WTC11 (cell line): Measurements from ENCODE around the gene SLC1A3. TPM values are rescaled to one million over a fixed set of nuclear protein-coding genes. Genes with fewer than 3 reads are reported as not detected.

Source experiments
- ATAC-seq: fragments of 200-7000 bp; cut with Tn5 transposase; 2 replicates; pipeline ENCODE4 v1.10.0; 2021; ENCODE audit warnings: mild to moderate bottlenecking, moderate library complexity
- CTCF ChIA-PET: fragments of 300-600 bp; sonication (Branson Sonifier 250); formaldehyde crosslinking; loops from one replicate; lab custom pipeline; 2021; ENCODE audit warnings: antibody characterized with exemption; lab: Charles Lee
- POLR2A ChIA-PET: fragments of 350-600 bp; sonication (Branson Sonifier 250); formaldehyde crosslinking; loops from one replicate; lab custom pipeline; 2021; ENCODE audit warnings: antibody characterized with exemption; lab: Charles Lee
- DNase-seq: peaks from one replicate; pipeline ENCODE4 v3.0.0; 2021; ENCODE audit warnings: low spot score
- H3K27ac Mint-ChIP-seq: 2 replicates; pipeline ENCODE4 v1.8.0; 2021; ENCODE audit warnings: mixed read lengths
- H3K27me3 Mint-ChIP-seq: 2 replicates; pipeline ENCODE4 v1.8.0; 2021; ENCODE audit warnings: low read depth, mild to moderate bottlenecking, moderate library complexity, mixed read lengths
- H3K36me3 Mint-ChIP-seq: 2 replicates; pipeline ENCODE4 v1.8.0; 2021; ENCODE audit warnings: mixed read lengths
- H3K4me1 Mint-ChIP-seq: 2 replicates; pipeline ENCODE4 v1.8.0; 2022; ENCODE audit warnings: mixed read lengths
- H3K4me3 Mint-ChIP-seq: 2 replicates; pipeline ENCODE4 v1.8.0; 2021; ENCODE audit warnings: mild to moderate bottlenecking, moderate library complexity, mixed read lengths
- H3K9me3 Mint-ChIP-seq: 2 replicates; pipeline ENCODE4 v1.8.0; 2021; ENCODE audit warnings: mixed read lengths
- ATF1 ChIP-seq: sonication (generic); formaldehyde crosslinking; IDR thresholded peaks from 2 replicates; pipeline ENCODE4 v1.8.1; 2023; ENCODE audit warnings: mild to moderate bottlenecking, moderate library complexity, missing genetic modification reagents
- CBFB ChIP-seq: sonication (generic); formaldehyde crosslinking; IDR thresholded peaks from 2 replicates; pipeline ENCODE4 v1.8.1; 2022; ENCODE audit warnings: mild to moderate bottlenecking, low read depth, missing genetic modification reagents
- CREB1 ChIP-seq: sonication (generic); formaldehyde crosslinking; IDR thresholded peaks from 2 replicates; pipeline ENCODE4 v1.8.0; 2023; ENCODE audit warnings: mild to moderate bottlenecking, missing genetic modification reagents
- ELF4 ChIP-seq: sonication (generic); formaldehyde crosslinking; IDR thresholded peaks from 2 replicates; pipeline ENCODE4 v1.8.1; 2022; ENCODE audit warnings: low read depth, mild to moderate bottlenecking, moderate library complexity, missing genetic modification reagents
- FOXJ3 ChIP-seq: sonication (generic); formaldehyde crosslinking; IDR thresholded peaks from 2 replicates; pipeline ENCODE4 v1.9.0; 2021; ENCODE audit warnings: missing genetic modification reagents, mild to moderate bottlenecking, borderline replicate concordance
- HMGA2 ChIP-seq: fragments of 250-450 bp; sonication (Bioruptor Pico); IDR thresholded peaks from 2 replicates; pipeline ENCODE4 v1.4.0; 2021; ENCODE audit warnings: mild to moderate bottlenecking, moderate library complexity
- NFE2L1 ChIP-seq: sonication (generic); formaldehyde crosslinking; IDR thresholded peaks from 2 replicates; pipeline ENCODE4 v1.8.1; 2023; ENCODE audit warnings: missing genetic modification reagents
- SP1 ChIP-seq: sonication (generic); formaldehyde crosslinking; conservative IDR thresholded peaks from 2 replicates; pipeline ENCODE4 v1.8.1; 2022; ENCODE audit warnings: missing genetic modification reagents
- TCF7 ChIP-seq: sonication (generic); formaldehyde crosslinking; IDR thresholded peaks from 2 replicates; pipeline ENCODE4 v1.8.0; 2022; ENCODE audit warnings: mild to moderate bottlenecking, low read depth, missing genetic modification reagents, moderate library complexity
- TEAD4 ChIP-seq: sonication (generic); formaldehyde crosslinking; IDR thresholded peaks from 2 replicates; pipeline ENCODE4 v1.8.0; 2022; ENCODE audit warnings: mild to moderate bottlenecking, missing genetic modification reagents
- ZNF317 ChIP-seq: sonication (generic); formaldehyde crosslinking; IDR thresholded peaks from 2 replicates; pipeline ENCODE4 v1.8.1; 2023; ENCODE audit warnings: low read depth, mild to moderate bottlenecking, moderate library complexity, missing genetic modification reagents, borderline replicate concordance
- total RNA-seq: library from RNA; stranded (reverse); gene quantifications from 3 replicates; pipeline ENCODE4 v1.2.3, GENCODE V29; 2021
- TF ChIP-seq, protein P1 (sequence below): sonication (generic); formaldehyde crosslinking; conservative IDR thresholded peaks from 2 replicates; pipeline ENCODE4 v1.8.1; 2022; ENCODE audit warnings: mild to moderate bottlenecking, missing genetic modification reagents
- TF ChIP-seq, protein P2 (sequence below): sonication (generic); formaldehyde crosslinking; IDR thresholded peaks from 2 replicates; pipeline ENCODE4 v1.8.1; 2022; ENCODE audit warnings: low read depth, mild to moderate bottlenecking, moderate library complexity, missing genetic modification reagents, borderline replicate concordance
- TF ChIP-seq, protein P3 (sequence below): sonication (generic); formaldehyde crosslinking; IDR thresholded peaks from 2 replicates; pipeline ENCODE4 v1.8.1; 2023; ENCODE audit warnings: mild to moderate bottlenecking, missing genetic modification reagents
- TF ChIP-seq, protein P4 (sequence below): sonication (generic); formaldehyde crosslinking; IDR thresholded peaks from 2 replicates; pipeline ENCODE4 v1.8.1; 2022; ENCODE audit warnings: mild to moderate bottlenecking, moderate library complexity, missing genetic modification reagents
- TF ChIP-seq, protein P5 (sequence below): sonication (generic); formaldehyde crosslinking; IDR thresholded peaks from 2 replicates; pipeline ENCODE4 v1.8.1; 2023; ENCODE audit warnings: mild to moderate bottlenecking, missing genetic modification reagents, borderline replicate concordance
- TF ChIP-seq, protein P6 (sequence below): sonication (generic); formaldehyde crosslinking; IDR thresholded peaks from 2 replicates; pipeline ENCODE4 v1.8.0; 2023; ENCODE audit warnings: missing genetic modification reagents

The SLC1A3 gene
- total RNA-seq, 1 experiment from 2014 or later, result 77.9 TPM

DNA sequence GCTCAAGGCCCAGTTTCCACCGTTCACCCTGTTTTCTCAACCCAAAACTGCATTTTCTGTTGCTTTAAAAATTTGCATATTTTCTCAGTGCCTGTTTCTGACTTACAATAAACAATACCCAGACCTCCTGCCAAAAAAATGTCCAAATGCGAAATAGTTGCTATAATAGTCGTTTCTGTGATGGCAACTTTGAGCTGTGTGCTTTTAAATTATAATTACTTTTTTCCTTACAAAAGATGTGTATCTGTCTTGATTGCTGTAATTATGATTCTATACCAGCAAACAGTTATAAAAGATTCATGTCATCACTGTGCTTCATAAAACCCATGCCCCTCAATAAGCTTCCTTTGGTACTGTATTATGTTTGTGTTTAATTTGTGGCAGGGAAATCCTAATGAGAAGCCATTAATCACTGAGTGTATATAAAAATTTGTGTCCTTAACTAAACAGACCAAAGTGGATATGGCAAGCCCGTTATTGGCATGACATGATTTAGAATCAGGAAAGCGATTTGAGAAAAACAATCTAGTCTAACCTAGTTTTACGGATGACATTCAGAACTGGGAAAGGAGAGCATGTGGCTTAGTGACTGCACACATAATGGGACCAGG lies 5.4 kb upstream of the SLC1A3 start (continued):
- TF ChIP-seq, protein P1, sequence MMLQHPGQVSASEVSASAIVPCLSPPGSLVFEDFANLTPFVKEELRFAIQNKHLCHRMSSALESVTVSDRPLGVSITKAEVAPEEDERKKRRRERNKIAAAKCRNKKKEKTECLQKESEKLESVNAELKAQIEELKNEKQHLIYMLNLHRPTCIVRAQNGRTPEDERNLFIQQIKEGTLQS (CRISPR knock-in tag), result no peak
- TF ChIP-seq, protein P2, sequence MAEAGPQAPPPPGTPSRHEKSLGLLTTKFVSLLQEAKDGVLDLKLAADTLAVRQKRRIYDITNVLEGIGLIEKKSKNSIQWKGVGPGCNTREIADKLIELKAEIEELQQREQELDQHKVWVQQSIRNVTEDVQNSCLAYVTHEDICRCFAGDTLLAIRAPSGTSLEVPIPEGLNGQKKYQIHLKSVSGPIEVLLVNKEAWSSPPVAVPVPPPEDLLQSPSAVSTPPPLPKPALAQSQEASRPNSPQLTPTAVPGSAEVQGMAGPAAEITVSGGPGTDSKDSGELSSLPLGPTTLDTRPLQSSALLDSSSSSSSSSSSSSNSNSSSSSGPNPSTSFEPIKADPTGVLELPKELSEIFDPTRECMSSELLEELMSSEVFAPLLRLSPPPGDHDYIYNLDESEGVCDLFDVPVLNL (CRISPR knock-in tag), result no peak
- TF ChIP-seq ELF4 (CRISPR knock-in tag), result no peak
- TF ChIP-seq CREB1 (CRISPR knock-in tag), result no peak

DNA sequence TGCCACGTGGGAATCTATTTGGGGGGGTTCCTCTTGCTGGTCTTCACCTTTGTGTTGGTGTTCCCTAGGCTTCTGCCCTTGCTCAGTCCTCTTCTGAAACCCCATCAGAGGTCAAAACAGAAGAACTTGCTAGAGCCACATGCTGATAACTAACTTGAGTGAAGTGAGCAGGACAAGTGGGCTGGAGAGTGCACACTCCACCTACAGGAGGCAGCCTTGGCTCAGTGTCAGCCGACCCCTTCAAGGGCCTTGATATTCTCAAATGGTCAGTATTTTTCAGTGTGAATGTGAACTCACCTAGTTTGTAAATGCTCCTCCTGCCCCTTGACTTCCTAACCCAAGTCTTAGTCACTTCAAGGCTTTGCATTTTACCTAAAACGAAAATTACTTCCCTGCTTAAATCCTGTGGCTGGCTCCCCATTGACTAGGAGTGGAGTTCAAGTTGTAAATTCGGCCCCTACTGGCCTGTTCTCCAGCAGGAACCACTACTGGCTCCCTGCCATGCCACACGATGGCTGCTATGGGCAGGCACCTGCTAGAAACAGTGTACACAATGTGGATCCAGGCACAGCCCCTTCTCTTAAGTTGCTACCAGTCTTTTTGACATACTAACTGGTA lies 3.6 kb upstream of the SLC1A3 start:
- TF ChIP-seq, protein P3, sequence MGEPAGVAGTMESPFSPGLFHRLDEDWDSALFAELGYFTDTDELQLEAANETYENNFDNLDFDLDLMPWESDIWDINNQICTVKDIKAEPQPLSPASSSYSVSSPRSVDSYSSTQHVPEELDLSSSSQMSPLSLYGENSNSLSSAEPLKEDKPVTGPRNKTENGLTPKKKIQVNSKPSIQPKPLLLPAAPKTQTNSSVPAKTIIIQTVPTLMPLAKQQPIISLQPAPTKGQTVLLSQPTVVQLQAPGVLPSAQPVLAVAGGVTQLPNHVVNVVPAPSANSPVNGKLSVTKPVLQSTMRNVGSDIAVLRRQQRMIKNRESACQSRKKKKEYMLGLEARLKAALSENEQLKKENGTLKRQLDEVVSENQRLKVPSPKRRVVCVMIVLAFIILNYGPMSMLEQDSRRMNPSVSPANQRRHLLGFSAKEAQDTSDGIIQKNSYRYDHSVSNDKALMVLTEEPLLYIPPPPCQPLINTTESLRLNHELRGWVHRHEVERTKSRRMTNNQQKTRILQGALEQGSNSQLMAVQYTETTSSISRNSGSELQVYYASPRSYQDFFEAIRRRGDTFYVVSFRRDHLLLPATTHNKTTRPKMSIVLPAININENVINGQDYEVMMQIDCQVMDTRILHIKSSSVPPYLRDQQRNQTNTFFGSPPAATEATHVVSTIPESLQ (CRISPR knock-in tag), result no peak
- TF ChIP-seq FOXJ3 (CRISPR knock-in tag) (no peak), NFE2L1 (CRISPR knock-in tag) (no peak), TCF7 (no peak), SP1 (0 out of 2 replicates have a peak, but pooled peaks have one; percentile 18), ATF1 (CRISPR knock-in tag) (no peak), CBFB (CRISPR knock-in tag) (no peak)
- TF ChIP-seq, protein P4, sequence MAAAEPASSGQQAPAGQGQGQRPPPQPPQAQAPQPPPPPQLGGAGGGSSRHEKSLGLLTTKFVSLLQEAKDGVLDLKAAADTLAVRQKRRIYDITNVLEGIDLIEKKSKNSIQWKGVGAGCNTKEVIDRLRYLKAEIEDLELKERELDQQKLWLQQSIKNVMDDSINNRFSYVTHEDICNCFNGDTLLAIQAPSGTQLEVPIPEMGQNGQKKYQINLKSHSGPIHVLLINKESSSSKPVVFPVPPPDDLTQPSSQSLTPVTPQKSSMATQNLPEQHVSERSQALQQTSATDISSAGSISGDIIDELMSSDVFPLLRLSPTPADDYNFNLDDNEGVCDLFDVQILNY (CRISPR knock-in tag), result no peak
- Mint-ChIP-seq H3K36me3 (peaks cover 3% of the 10 kb centered on the region; the same call in 1 of the 2 replicates), H3K27ac (peak overlapping the region; percentile 48), H3K27me3 (no peaks in the 10 kb centered on the region), H3K9me3 (no peaks in the 10 kb centered on the region), H3K4me3 (peak overlapping the region; percentile 5; the same call in 1 of the 2 replicates), H3K4me1 (peaks cover 68% of the 10 kb centered on the region)
- ATAC-seq, result peak; percentile 74
- ChIA-PET POLR2A (no interaction called here), CTCF (interaction anchor here (1.1 to 2.6 kb wide), 2 partner anchors 88 kb away, joined by 7 to 17 read pairs; no protein-coding TSS in a partner anchor)
- DNase-seq, result peak; percentile 58

DNA sequence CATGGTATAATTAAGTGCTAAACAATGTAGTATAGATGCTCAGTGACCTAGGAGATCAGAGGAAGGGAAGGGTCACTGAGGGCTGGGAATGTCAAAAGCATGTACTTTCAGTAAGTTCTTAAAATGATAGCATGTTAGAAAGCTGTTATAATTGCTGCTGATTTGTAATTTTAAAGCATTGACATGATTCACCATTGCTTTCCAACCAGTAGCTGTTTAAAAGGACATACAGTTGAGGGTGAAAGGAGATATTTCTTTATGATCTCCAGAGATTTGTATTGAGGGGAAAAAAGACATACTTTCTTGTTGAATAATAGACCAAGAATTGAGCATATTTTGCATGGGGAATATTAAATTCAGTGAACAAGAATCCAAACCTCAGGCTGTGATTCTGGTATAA lies 1.2 kb upstream of the SLC1A3 start:
- Mint-ChIP-seq H3K36me3 (peaks cover 23% of the 10 kb centered on the region), H3K4me3 (peak overlapping the region; percentile 52), H3K4me1 (peaks cover 84% of the 10 kb centered on the region), H3K27me3 (no peaks in the 10 kb centered on the region), H3K9me3 (no peaks in the 10 kb centered on the region), H3K27ac (peak overlapping the region; percentile 64; the same call in 1 of the 2 replicates)
- CTCF ChIA-PET, result interaction anchor here (2.6 kb wide), 1 partner anchor 85 kb away, joined by 17 read pairs; no protein-coding TSS in a partner anchor
- DNase-seq (no peak), ATAC-seq (no peak)
- POLR2A ChIA-PET, result interaction anchor here (1.1 kb wide), 1 partner anchor 28 kb away, joined by 3 read pairs; no protein-coding TSS in a partner anchor
- TF ChIP-seq, protein P5, sequence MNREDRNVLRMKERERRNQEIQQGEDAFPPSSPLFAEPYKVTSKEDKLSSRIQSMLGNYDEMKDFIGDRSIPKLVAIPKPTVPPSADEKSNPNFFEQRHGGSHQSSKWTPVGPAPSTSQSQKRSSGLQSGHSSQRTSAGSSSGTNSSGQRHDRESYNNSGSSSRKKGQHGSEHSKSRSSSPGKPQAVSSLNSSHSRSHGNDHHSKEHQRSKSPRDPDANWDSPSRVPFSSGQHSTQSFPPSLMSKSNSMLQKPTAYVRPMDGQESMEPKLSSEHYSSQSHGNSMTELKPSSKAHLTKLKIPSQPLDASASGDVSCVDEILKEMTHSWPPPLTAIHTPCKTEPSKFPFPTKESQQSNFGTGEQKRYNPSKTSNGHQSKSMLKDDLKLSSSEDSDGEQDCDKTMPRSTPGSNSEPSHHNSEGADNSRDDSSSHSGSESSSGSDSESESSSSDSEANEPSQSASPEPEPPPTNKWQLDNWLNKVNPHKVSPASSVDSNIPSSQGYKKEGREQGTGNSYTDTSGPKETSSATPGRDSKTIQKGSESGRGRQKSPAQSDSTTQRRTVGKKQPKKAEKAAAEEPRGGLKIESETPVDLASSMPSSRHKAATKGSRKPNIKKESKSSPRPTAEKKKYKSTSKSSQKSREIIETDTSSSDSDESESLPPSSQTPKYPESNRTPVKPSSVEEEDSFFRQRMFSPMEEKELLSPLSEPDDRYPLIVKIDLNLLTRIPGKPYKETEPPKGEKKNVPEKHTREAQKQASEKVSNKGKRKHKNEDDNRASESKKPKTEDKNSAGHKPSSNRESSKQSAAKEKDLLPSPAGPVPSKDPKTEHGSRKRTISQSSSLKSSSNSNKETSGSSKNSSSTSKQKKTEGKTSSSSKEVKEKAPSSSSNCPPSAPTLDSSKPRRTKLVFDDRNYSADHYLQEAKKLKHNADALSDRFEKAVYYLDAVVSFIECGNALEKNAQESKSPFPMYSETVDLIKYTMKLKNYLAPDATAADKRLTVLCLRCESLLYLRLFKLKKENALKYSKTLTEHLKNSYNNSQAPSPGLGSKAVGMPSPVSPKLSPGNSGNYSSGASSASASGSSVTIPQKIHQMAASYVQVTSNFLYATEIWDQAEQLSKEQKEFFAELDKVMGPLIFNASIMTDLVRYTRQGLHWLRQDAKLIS (CRISPR knock-in tag), result no peak
- TF ChIP-seq HMGA2 (CRISPR knock-in tag) (no peak), ZNF317 (CRISPR knock-in tag) (no peak), TEAD4 (CRISPR knock-in tag) (no peak)
- TF ChIP-seq, protein P6, sequence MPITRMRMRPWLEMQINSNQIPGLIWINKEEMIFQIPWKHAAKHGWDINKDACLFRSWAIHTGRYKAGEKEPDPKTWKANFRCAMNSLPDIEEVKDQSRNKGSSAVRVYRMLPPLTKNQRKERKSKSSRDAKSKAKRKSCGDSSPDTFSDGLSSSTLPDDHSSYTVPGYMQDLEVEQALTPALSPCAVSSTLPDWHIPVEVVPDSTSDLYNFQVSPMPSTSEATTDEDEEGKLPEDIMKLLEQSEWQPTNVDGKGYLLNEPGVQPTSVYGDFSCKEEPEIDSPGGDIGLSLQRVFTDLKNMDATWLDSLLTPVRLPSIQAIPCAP, result no peak
